Measurements from ENCODE around the gene ARL5C. TPM values are rescaled to one million over a fixed set of nuclear protein-coding genes. Genes with fewer than 3 reads are reported as not detected.

Gene ARL5C
- total and polyA plus RNA-seq, 2 experiments from 2014 or later, result not detected

DNA sequence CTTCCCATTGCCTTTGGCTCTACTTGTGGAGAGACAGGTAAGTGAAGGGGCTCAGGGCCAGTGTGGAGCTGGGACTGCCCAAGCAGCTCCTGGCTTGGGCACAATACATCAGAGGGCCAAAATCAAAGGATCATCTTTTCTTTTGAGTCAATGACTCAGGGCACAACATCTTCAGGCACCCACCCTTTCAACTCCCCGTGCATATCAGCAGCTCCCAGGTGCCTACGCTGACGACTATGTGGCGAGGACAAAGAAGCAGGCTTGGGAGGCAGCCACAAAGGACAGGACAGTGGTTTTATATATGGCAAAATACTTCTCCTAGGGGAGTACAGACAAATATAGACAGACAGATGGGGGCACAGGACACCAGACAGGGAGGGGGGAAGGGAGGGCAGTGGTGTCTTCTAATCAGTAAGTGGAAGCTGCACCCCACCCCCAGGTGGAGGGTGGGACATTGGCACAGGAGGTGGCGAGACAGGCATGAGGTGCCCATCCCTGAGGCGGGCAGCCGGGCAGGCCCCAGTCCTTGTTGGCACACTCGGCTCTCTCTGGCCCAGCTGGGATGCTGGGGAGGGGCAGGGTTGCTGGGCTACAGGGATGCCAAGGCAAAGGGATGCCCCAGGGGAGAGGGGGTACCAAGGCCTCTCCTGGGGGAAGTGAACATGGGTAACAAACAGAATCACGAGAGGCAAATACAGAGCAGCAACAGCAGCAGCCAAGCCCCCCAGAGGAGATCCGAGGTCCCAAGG, 7.7 kb upstream of the ARL5C start:
- Histone ChIP-seq H3K9me3 (ENCODE audit: low read depth) (no peaks in the 10 kb centered on the region), H3F3A (ENCODE audit: insufficient read depth) (peaks cover 2% of the 10 kb centered on the region; the same call in 1 of the 2 replicates), H3K27ac (no peak overlapping the region), H3K79me2 (ENCODE audit: insufficient read depth) (no peaks in the 10 kb centered on the region), H3K4me1 (ENCODE audit: insufficient read depth) (peaks cover 6% of the 10 kb centered on the region; the same call in 1 of the 2 replicates), H4K20me1 (ENCODE audit: insufficient read depth) (no peaks in the 10 kb centered on the region), H3K4me2 (ENCODE audit: unreplicated experiment) (no peak overlapping the region), H3K9ac (no peak overlapping the region), H3K27me3 (replicated peaks; ENCODE audit: insufficient read depth) (no peaks in the 10 kb centered on the region), H3K36me3 (ENCODE audit: low read depth) (peaks cover 10% of the 10 kb centered on the region; the same call in 1 of the 2 replicates), H2AFZ (no peak overlapping the region), H3K4me3 (no peak overlapping the region), H3K9me2 (ENCODE audit: insufficient read depth) (no peaks in the 10 kb centered on the region)
- in situ Hi-C loops (cut with MboI), result no loop called here
- 44 to 63% methylated on average over 8 to 10 of the region's 10 CpGs for WGBS, 2 experiments (ENCODE audit: low coverage in 1 of 2, low lambda C conversion rate in 2 of 2, missing lambda C conversion rate in 2 of 2)
- no peak for DNase-seq
- TF ChIP-seq EZH2phosphoT487 (IDR thresholded peaks at IDR 0.05; ENCODE audit: insufficient read depth, low read depth) (no peak), EZH2 (IDR thresholded peaks at IDR 0.05; ENCODE audit: insufficient read depth, poor library complexity, severe bottlenecking) (no peak)

DNA sequence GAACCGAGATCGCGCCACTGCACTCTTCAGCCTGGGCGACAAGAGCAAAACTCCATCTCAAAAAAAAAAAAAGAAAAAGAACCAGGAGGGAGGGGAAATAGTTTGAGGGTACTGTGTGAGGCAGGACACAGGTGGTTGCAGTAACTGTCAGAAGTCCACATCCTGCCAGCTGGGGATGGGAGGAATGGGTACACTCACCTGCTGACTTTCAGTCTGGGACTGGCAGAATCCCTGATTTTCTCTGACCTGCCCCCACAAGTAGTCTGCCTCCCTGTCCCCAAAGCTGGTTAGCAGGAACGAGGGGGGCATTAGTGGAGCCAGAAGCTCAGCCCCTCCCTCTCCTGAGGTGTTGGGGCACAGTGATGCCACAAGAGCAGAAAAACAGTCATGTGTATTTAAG, 7.1 kb upstream of the ARL5C start:
- Histone ChIP-seq H3K4me3 (no peak overlapping the region), H3K9me3 (ENCODE audit: low read depth) (no peaks in the 10 kb centered on the region), H2AFZ (no peak overlapping the region), H3K79me2 (ENCODE audit: insufficient read depth) (no peaks in the 10 kb centered on the region), H3K27ac (no peak overlapping the region), H3K36me3 (ENCODE audit: low read depth) (peaks cover 10% of the 10 kb centered on the region; the same call in 1 of the 2 replicates), H3K4me1 (ENCODE audit: insufficient read depth) (no peaks in the 10 kb centered on the region), H3K9ac (no peak overlapping the region), H3K4me2 (ENCODE audit: unreplicated experiment) (no peak overlapping the region), H3K9me2 (ENCODE audit: insufficient read depth) (no peaks in the 10 kb centered on the region), H3K27me3 (replicated peaks; ENCODE audit: insufficient read depth) (no peaks in the 10 kb centered on the region), H4K20me1 (ENCODE audit: insufficient read depth) (no peaks in the 10 kb centered on the region), H3F3A (ENCODE audit: insufficient read depth) (no peaks in the 10 kb centered on the region)
- TF ChIP-seq EZH2 (IDR thresholded peaks at IDR 0.05; ENCODE audit: insufficient read depth, poor library complexity, severe bottlenecking) (no peak), EZH2phosphoT487 (IDR thresholded peaks at IDR 0.05; ENCODE audit: insufficient read depth, low read depth) (no peak)
- in situ Hi-C loops (cut with MboI), result no loop called here
- no peak for DNase-seq
- WGBS, 2 experiments (ENCODE audit: low coverage in 1 of 2, low lambda C conversion rate in 2 of 2, missing lambda C conversion rate in 2 of 2), result 66 to 68% methylated on average over 5 of the region's 5 CpGs

DNA sequence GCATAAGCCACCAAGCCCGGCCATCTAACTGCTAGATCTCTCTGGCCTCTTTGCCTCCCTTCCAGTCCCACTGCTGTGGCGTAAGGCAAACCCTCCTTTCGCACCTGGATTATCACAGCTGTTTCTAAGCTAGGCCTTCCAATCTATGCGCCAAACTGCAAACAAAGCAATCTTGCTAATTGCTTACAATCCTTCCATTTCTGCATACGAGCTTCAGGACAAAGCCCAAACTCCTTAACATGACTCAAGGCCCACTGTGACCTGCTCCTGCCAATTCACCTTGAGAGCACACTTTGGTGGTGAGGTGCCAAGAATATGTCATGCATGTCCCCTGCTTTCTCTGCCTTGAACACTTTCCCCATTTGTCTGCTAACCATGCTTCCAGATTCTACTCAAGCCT, 6.0 kb upstream of the ARL5C start:
- no peak overlapping the region for H2AFZ ChIP-seq
- H3K27me3 ChIP-seq (replicated peaks; ENCODE audit: insufficient read depth), result no peaks in the 10 kb centered on the region
- no peaks in the 10 kb centered on the region for H3K9me2 ChIP-seq (ENCODE audit: insufficient read depth)
- H3K4me3 ChIP-seq, result no peak overlapping the region
- H3K9me3 ChIP-seq (ENCODE audit: low read depth), result no peaks in the 10 kb centered on the region
- H3K27ac ChIP-seq, result no peak overlapping the region
- H3F3A ChIP-seq (ENCODE audit: insufficient read depth), result no peaks in the 10 kb centered on the region
- WGBS, 2 experiments (ENCODE audit: low coverage in 1 of 2, low lambda C conversion rate in 2 of 2, missing lambda C conversion rate in 2 of 2), result 70 to 75% methylated on average over 5 of the region's 5 CpGs
- no peaks in the 10 kb centered on the region for H3K4me1 ChIP-seq (ENCODE audit: insufficient read depth)
- no peak for DNase-seq
- no peaks in the 10 kb centered on the region for H3K36me3 ChIP-seq (ENCODE audit: low read depth)
- in situ Hi-C loops (cut with MboI), result no loop called here
- H3K79me2 ChIP-seq (ENCODE audit: insufficient read depth), result no peaks in the 10 kb centered on the region
- no peak overlapping the region for H3K9ac ChIP-seq
- H4K20me1 ChIP-seq (ENCODE audit: insufficient read depth), result no peaks in the 10 kb centered on the region
- no peak overlapping the region for H3K4me2 ChIP-seq (ENCODE audit: unreplicated experiment)
- TF ChIP-seq EZH2 (IDR thresholded peaks at IDR 0.05; ENCODE audit: insufficient read depth, poor library complexity, severe bottlenecking) (no peak), EZH2phosphoT487 (IDR thresholded peaks at IDR 0.05; ENCODE audit: insufficient read depth, low read depth) (no peak)

DNA sequence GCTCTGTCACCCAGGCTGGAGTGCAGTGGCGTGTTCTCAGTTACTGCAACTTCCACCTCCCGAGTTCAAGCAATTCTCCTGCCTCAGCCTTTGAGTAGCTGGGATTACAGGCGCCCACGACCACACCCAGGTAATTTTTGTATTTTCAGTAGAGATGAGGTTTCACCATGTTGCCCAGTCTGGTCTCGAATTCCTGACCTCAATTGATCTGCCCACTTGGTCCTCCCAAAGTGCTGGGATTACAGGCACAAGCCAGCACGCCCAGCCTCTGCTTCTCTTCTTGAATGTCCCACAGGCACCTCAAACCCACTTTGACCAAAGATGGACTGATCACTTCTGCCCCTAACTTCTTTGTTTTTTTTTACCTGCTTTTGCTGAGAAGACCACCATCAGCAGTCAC, 4.6 kb upstream of the ARL5C start:
- H3K4me1 ChIP-seq (ENCODE audit: insufficient read depth), result no peaks in the 10 kb centered on the region
- 65 to 69% methylated on average over 6 of the region's 6 CpGs for WGBS, 2 experiments (ENCODE audit: low coverage in 1 of 2, low lambda C conversion rate in 2 of 2, missing lambda C conversion rate in 2 of 2)

More for the DNA sequence above, 4.6 kb upstream of the ARL5C start:
- no peak overlapping the region for H3K4me2 ChIP-seq (ENCODE audit: unreplicated experiment)
- no peak overlapping the region for H3K27ac ChIP-seq
- H3K9ac ChIP-seq, result no peak overlapping the region
- in situ Hi-C loops (cut with MboI), result no loop called here
- no peaks in the 10 kb centered on the region for H3K9me3 ChIP-seq (ENCODE audit: low read depth)
- no peak for DNase-seq
- no peaks in the 10 kb centered on the region for H3F3A ChIP-seq (ENCODE audit: insufficient read depth)
- no peaks in the 10 kb centered on the region for H3K9me2 ChIP-seq (ENCODE audit: insufficient read depth)
- no peaks in the 10 kb centered on the region for H3K79me2 ChIP-seq (ENCODE audit: insufficient read depth)
- H2AFZ ChIP-seq, result no peak overlapping the region
- no peaks in the 10 kb centered on the region for H4K20me1 ChIP-seq (ENCODE audit: insufficient read depth)
- no peaks in the 10 kb centered on the region for H3K36me3 ChIP-seq (ENCODE audit: low read depth)
- H3K27me3 ChIP-seq (replicated peaks; ENCODE audit: insufficient read depth), result no peaks in the 10 kb centered on the region; the same call in 1 of the 2 replicates
- H3K4me3 ChIP-seq, result no peak overlapping the region
- TF ChIP-seq EZH2 (IDR thresholded peaks at IDR 0.05; ENCODE audit: insufficient read depth, poor library complexity, severe bottlenecking) (no peak), EZH2phosphoT487 (IDR thresholded peaks at IDR 0.05; ENCODE audit: insufficient read depth, low read depth) (no peak)
